MM.1S (cell line): ENCODE measurements around the gene IRS4.

Source experiments
- DNase-seq: peaks from one replicate; pipeline ENCODE4 v3.0.0-alpha.2; 2015
- H2AFZ ChIP-seq: fragments of 300-600 bp; sonication (generic); 2 replicates; pipeline ENCODE4 v1.6.0; 2016; ENCODE audit warnings: antibody characterized with exemption, low read length
- H3F3A ChIP-seq: fragments of 300-600 bp; sonication (generic); 2 replicates; pipeline ENCODE4 v1.6.1; 2016; ENCODE audit warnings: mild to moderate bottlenecking, antibody characterized with exemption, low read length, moderate library complexity, mixed read lengths; ENCODE audit not compliant: insufficient read depth
- H3K27ac ChIP-seq: fragments of 300-600 bp; sonication (generic); 2 replicates; pipeline ENCODE4 v1.5.1; 2016; ENCODE audit warnings: mild to moderate bottlenecking, low read length
- H3K27me3 ChIP-seq: fragments of 300-600 bp; sonication (generic); replicated peaks from 2 replicates; pipeline ENCODE4 v1.6.0; 2016; ENCODE audit warnings: low read length; ENCODE audit not compliant: insufficient read depth
- H3K36me3 ChIP-seq: fragments of 300-600 bp; sonication (generic); replicated peaks from 2 replicates; pipeline ENCODE4 v1.6.1; 2016; ENCODE audit warnings: mild to moderate bottlenecking, low read length, mixed read lengths; ENCODE audit not compliant: insufficient read depth
- H3K4me1 ChIP-seq: fragments of 300-600 bp; sonication (generic); 2 replicates; pipeline ENCODE4 v1.6.1; 2016; ENCODE audit warnings: low read length, mixed read lengths
- H3K4me2 ChIP-seq: fragments of 300-600 bp; sonication (generic); 2 replicates; pipeline ENCODE4 v1.6.0; 2016; ENCODE audit warnings: low read depth, low read length
- H3K4me3 ChIP-seq: fragments of 300-600 bp; sonication (generic); 2 replicates; pipeline ENCODE4 v1.5.1; 2016; ENCODE audit warnings: low read length, mixed read lengths
- H3K79me2 ChIP-seq: fragments of 300-600 bp; sonication (generic); 2 replicates; pipeline ENCODE4 v1.6.1; 2016; ENCODE audit warnings: mixed run types, low read length, mixed read lengths
- H3K9ac ChIP-seq: fragments of 300-600 bp; sonication (generic); 2 replicates; pipeline ENCODE4 v1.6.1; 2016; ENCODE audit warnings: low read length, mixed read lengths
- H3K9me2 ChIP-seq: fragments of 300-600 bp; sonication (generic); replicated peaks from 2 replicates; pipeline ENCODE4 v1.6.1; 2016; ENCODE audit warnings: mild to moderate bottlenecking, low read length, mixed read lengths; ENCODE audit not compliant: insufficient read depth
- H3K9me3 ChIP-seq: fragments of 300-600 bp; sonication (generic); replicated peaks from 2 replicates; pipeline ENCODE4 v1.6.1; 2016; ENCODE audit warnings: mild to moderate bottlenecking, low read length, mixed read lengths; ENCODE audit not compliant: insufficient read depth
- H4K20me1 ChIP-seq: fragments of 300-600 bp; sonication (generic); 2 replicates; pipeline ENCODE4 v1.6.1; 2016; ENCODE audit warnings: mild to moderate bottlenecking, low read length, moderate library complexity, mixed read lengths; ENCODE audit not compliant: insufficient read depth
- EZH2 ChIP-seq: fragments of 300-600 bp; sonication (generic); optimal IDR thresholded peaks from 2 replicates; pipeline ENCODE3; 2017; ENCODE audit warnings: low read depth, mild to moderate bottlenecking, antibody characterized with exemption, low read length, mixed read lengths
- EZH2phosphoT487 ChIP-seq: fragments of 300-600 bp; sonication (generic); IDR thresholded peaks from 2 replicates; pipeline ENCODE4 v1.6.1; 2018; ENCODE audit warnings: antibody characterized with exemption, low read length
- TF ChIP-seq, protein P1 (sequence below): fragments of 300-600 bp; sonication (generic); IDR thresholded peaks from 2 replicates; pipeline ENCODE4 v1.5.1; 2016; ENCODE audit warnings: antibody characterized with exemption, low read length, mixed read lengths

IRS4 gene

GRCh38 chrX:108726748-108727147, 9.6 kb downstream of the IRS4 start:
- no peak overlapping the region for H3K4me2 ChIP-seq
- TF ChIP-seq, protein P1, sequence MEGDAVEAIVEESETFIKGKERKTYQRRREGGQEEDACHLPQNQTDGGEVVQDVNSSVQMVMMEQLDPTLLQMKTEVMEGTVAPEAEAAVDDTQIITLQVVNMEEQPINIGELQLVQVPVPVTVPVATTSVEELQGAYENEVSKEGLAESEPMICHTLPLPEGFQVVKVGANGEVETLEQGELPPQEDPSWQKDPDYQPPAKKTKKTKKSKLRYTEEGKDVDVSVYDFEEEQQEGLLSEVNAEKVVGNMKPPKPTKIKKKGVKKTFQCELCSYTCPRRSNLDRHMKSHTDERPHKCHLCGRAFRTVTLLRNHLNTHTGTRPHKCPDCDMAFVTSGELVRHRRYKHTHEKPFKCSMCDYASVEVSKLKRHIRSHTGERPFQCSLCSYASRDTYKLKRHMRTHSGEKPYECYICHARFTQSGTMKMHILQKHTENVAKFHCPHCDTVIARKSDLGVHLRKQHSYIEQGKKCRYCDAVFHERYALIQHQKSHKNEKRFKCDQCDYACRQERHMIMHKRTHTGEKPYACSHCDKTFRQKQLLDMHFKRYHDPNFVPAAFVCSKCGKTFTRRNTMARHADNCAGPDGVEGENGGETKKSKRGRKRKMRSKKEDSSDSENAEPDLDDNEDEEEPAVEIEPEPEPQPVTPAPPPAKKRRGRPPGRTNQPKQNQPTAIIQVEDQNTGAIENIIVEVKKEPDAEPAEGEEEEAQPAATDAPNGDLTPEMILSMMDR, result no peak
- TF ChIP-seq EZH2phosphoT487, result no peak
- no peaks in the 10 kb centered on the region for H3K79me2 ChIP-seq
- no peak overlapping the region for H3K4me3 ChIP-seq
- no peaks in the 10 kb centered on the region for H3F3A ChIP-seq
- H3K9me2 ChIP-seq, result no peaks in the 10 kb centered on the region
- H4K20me1 ChIP-seq, result no peaks in the 10 kb centered on the region
- no peak overlapping the region for H3K27ac ChIP-seq
- no peaks in the 10 kb centered on the region for H3K27me3 ChIP-seq
- H3K4me1 ChIP-seq, result no peaks in the 10 kb centered on the region
- no peak for DNase-seq
- H3K9me3 ChIP-seq, result no peaks in the 10 kb centered on the region
- H2AFZ ChIP-seq, result no peak overlapping the region
- H3K36me3 ChIP-seq, result no peaks in the 10 kb centered on the region
- no peak overlapping the region for H3K9ac ChIP-seq

DNA sequence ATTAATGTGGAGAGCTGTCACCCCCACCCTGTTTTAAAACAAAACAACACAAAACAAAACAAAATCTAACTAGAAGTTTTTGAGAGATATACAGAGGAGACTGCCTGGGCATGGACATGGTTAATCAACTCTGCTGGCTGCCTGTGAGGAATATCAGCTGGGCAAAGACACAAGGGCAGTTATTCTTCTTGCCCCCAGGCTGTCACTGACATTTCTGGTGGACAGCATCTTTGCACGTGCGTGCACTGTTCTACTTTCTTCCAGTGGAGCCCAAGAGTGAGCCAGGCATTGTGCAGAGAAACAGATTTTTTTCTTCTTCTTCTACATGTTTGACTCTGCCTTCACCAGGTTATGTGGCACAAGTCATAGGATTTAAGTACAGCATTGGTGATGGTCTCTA, 13.8 kb downstream of the IRS4 start:
- TF ChIP-seq EZH2phosphoT487, result no peak
- TF ChIP-seq, protein P1, result no peak
- no peak for TF ChIP-seq EZH2
- Histone ChIP-seq H3K4me2 (no peak overlapping the region), H3K9me3 (no peaks in the 10 kb centered on the region), H3K9me2 (no peaks in the 10 kb centered on the region), H3K4me3 (no peak overlapping the region), H4K20me1 (no peaks in the 10 kb centered on the region), H3K27ac (no peak overlapping the region), H3K4me1 (no peaks in the 10 kb centered on the region), H3K79me2 (no peaks in the 10 kb centered on the region), H3K36me3 (no peaks in the 10 kb centered on the region), H3K27me3 (no peaks in the 10 kb centered on the region), H3K9ac (no peak overlapping the region), H2AFZ (no peak overlapping the region), H3F3A (no peaks in the 10 kb centered on the region)
- DNase-seq, result no peak

DNA sequence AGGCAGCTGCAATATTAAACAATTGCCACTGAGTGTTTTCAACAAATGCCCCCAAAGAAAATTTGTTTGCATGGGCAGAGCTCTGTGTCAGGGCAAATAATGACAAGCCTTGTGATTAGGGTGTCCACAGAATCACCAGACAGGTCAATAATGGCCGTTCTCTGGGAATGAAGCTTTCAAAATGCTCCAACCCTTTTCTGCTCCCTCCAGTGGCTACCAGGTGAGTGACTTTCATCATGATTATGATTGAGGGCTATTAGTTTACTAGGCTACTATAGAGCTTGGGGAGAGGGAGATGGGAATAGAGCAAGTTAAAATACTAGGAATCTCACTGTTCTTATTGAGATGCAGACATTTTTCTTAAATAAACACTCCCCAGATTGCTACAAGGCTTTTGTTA, 23.5 kb downstream of the IRS4 start:
- H3K4me3 ChIP-seq, result no peak overlapping the region
- no peaks in the 10 kb centered on the region for H3F3A ChIP-seq
- no peaks in the 10 kb centered on the region for H3K79me2 ChIP-seq
- H3K9ac ChIP-seq, result no peak overlapping the region
- H3K4me1 ChIP-seq, result no peaks in the 10 kb centered on the region
- no peak overlapping the region for H3K27ac ChIP-seq
- H2AFZ ChIP-seq, result no peak overlapping the region
- H3K9me2 ChIP-seq, result no peaks in the 10 kb centered on the region
- H3K36me3 ChIP-seq, result no peaks in the 10 kb centered on the region
- no peaks in the 10 kb centered on the region for H4K20me1 ChIP-seq
- DNase-seq, result no peak
- no peaks in the 10 kb centered on the region for H3K27me3 ChIP-seq
- no peak for TF ChIP-seq EZH2phosphoT487
- TF ChIP-seq EZH2, result no peak
- TF ChIP-seq, protein P1, result no peak
- H3K4me2 ChIP-seq, result no peak overlapping the region
- H3K9me3 ChIP-seq, result no peaks in the 10 kb centered on the region

DNA sequence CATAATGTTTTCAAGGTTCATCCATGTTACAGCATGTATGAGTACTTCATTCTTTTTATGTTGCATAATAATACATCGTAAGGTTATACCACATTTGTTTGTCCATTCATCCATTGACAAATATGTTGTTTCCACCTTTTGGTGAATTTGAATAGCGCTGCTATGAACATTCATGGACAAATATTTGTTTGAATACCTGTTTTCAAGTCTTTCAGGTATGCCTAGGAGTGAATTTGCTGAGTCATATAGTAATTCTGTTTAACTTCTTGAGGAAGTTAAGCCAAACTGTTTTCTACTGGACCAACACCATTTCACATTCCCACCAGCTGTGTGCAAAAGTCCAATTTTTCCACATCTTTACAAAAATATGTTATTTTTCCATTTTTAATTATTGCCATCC, 31.5 kb downstream of the IRS4 start:
- no peaks in the 10 kb centered on the region for H4K20me1 ChIP-seq
- no peaks in the 10 kb centered on the region for H3K9me2 ChIP-seq
- H3K4me3 ChIP-seq, result no peak overlapping the region
- H3K4me2 ChIP-seq, result no peak overlapping the region
- no peaks in the 10 kb centered on the region for H3K9me3 ChIP-seq
- H3K27me3 ChIP-seq, result no peaks in the 10 kb centered on the region
- no peaks in the 10 kb centered on the region for H3K36me3 ChIP-seq
- no peak for DNase-seq
- H3K27ac ChIP-seq, result no peak overlapping the region
- no peak for TF ChIP-seq EZH2phosphoT487
- no peaks in the 10 kb centered on the region for H3K4me1 ChIP-seq
- no peak overlapping the region for H2AFZ ChIP-seq
- no peaks in the 10 kb centered on the region for H3F3A ChIP-seq
- no peaks in the 10 kb centered on the region for H3K79me2 ChIP-seq
- H3K9ac ChIP-seq, result no peak overlapping the region
